ENCODE measurements around the gene FIBP. TPM values are rescaled to one million over a fixed set of nuclear protein-coding genes. Genes with fewer than 3 reads are reported as not detected.
A peak's percentile ranks its signal among the peaks of the same experiment; 100 is the strongest.

Gene FIBP
- total RNA-seq, 1 donor: 129 TPM

- TF ChIP-seq CTCF (IDR thresholded peaks at IDR 0.05; ENCODE audit: extremely low read depth, low read depth, low read length): no peak
- H3K4me3 ChIP-seq (ENCODE audit: insufficient read depth, low read length): peak overlapping the region; percentile 99
- peaks cover 33% of the 10 kb centered on the region for H3K4me1 ChIP-seq (ENCODE audit: insufficient read depth, low read length)
- DNase-seq (ENCODE audit: insufficient read length, low spot score, missing footprints): peak; percentile 73
- H3K9me3 ChIP-seq (ENCODE audit: low read depth, low read length): no peaks in the 10 kb centered on the region
- peak overlapping the region; percentile 99 for H3K4me2 ChIP-seq (ENCODE audit: insufficient read depth, low read length)
- peak overlapping the region; percentile 82 for H3K27ac ChIP-seq (ENCODE audit: low read depth, low read length)
- peaks cover 19% of the 10 kb centered on the region for H4K20me1 ChIP-seq (ENCODE audit: insufficient read depth, low read length)
- H3K79me2 ChIP-seq (ENCODE audit: insufficient read depth, low read length): peaks cover 47% of the 10 kb centered on the region
- H2AFZ ChIP-seq (ENCODE audit: low read length): no peak overlapping the region
- peaks cover 50% of the 10 kb centered on the region for H3K36me3 ChIP-seq (ENCODE audit: insufficient read depth, low read length)
- H3K27me3 ChIP-seq (ENCODE audit: insufficient read depth, low read length): no peaks in the 10 kb centered on the region
Measured at GRCh38 chr11:65861533-65862183, 26.6 kb downstream of the FIBP start.

- Histone ChIP-seq H4K20me1 (ENCODE audit: insufficient read depth, low read length) (peaks cover 24% of the 10 kb centered on the region), H3K27me3 (ENCODE audit: insufficient read depth, low read length) (no peaks in the 10 kb centered on the region), H3K4me2 (ENCODE audit: insufficient read depth, low read length) (peak overlapping the region; percentile 99), H3K27ac (ENCODE audit: low read depth, low read length) (peak overlapping the region; percentile 82), H2AFZ (ENCODE audit: low read length) (no peak overlapping the region), H3K4me3 (ENCODE audit: insufficient read depth, low read length) (peak overlapping the region; percentile 99), H3K79me2 (ENCODE audit: insufficient read depth, low read length) (peaks cover 52% of the 10 kb centered on the region), H3K4me1 (ENCODE audit: insufficient read depth, low read length) (peaks cover 38% of the 10 kb centered on the region), H3K36me3 (ENCODE audit: insufficient read depth, low read length) (peaks cover 50% of the 10 kb centered on the region), H3K9me3 (ENCODE audit: low read depth, low read length) (no peaks in the 10 kb centered on the region)
- peak; percentile 77 for DNase-seq (ENCODE audit: insufficient read length, low spot score, missing footprints)
- no peak for TF ChIP-seq CTCF (IDR thresholded peaks at IDR 0.05; ENCODE audit: extremely low read depth, low read depth, low read length)
Measured at GRCh38 chr11:65861165-65861505, 27.1 kb downstream of the FIBP start.

GRCh38 chr11:65860278-65861164 lies 27.8 kb downstream of the FIBP start, which contains the start of gene MUS81:
Gene MUS81 (plus strand): TSS chr11:65860433. CDS start chr11:65860754, 321 bp downstream.
- peak within 1 kb of the TSS; percentile 99 for H3K4me2 ChIP-seq (ENCODE audit: insufficient read depth, low read length)
- H2AFZ ChIP-seq (ENCODE audit: low read length): peak within 1 kb of the TSS; percentile 64
- H3K4me3 ChIP-seq (ENCODE audit: insufficient read depth, low read length): peak within 1 kb of the TSS; percentile 99
- peak; percentile 90 for TF ChIP-seq CTCF (IDR thresholded peaks at IDR 0.05; ENCODE audit: extremely low read depth, low read depth, low read length)
- H3K27ac ChIP-seq (ENCODE audit: low read depth, low read length): peak within 1 kb of the TSS; percentile 82
- H3K9me3 ChIP-seq (ENCODE audit: low read depth, low read length): no peaks in the 10 kb centered on the region
- H3K36me3 ChIP-seq (ENCODE audit: insufficient read depth, low read length): peaks cover 50% of the 10 kb centered on the region
- peak; percentile 100 for DNase-seq (ENCODE audit: insufficient read length, low spot score, missing footprints)
- H3K79me2 ChIP-seq (ENCODE audit: insufficient read depth, low read length): peaks cover 58% of the 10 kb centered on the region
- H3K27me3 ChIP-seq (ENCODE audit: insufficient read depth, low read length): no peaks in the 10 kb centered on the region
- H4K20me1 ChIP-seq (ENCODE audit: insufficient read depth, low read length): peaks cover 27% of the 10 kb centered on the region
- peaks cover 44% of the 10 kb centered on the region for H3K4me1 ChIP-seq (ENCODE audit: insufficient read depth, low read length)

- H4K20me1 ChIP-seq (ENCODE audit: insufficient read depth, low read length): peaks cover 30% of the 10 kb centered on the region
- no peaks in the 10 kb centered on the region for H3K9me3 ChIP-seq (ENCODE audit: low read depth, low read length)
- peaks cover 65% of the 10 kb centered on the region for H3K79me2 ChIP-seq (ENCODE audit: insufficient read depth, low read length)
- H3K36me3 ChIP-seq (ENCODE audit: insufficient read depth, low read length): peaks cover 50% of the 10 kb centered on the region
- DNase-seq (ENCODE audit: insufficient read length, low spot score, missing footprints): peak; percentile 90
- H3K4me3 ChIP-seq (ENCODE audit: insufficient read depth, low read length): peak overlapping the region; percentile 99
- peaks cover 45% of the 10 kb centered on the region for H3K4me1 ChIP-seq (ENCODE audit: insufficient read depth, low read length)
- peak overlapping the region; percentile 36 for H2AFZ ChIP-seq (ENCODE audit: low read length)
- H3K4me2 ChIP-seq (ENCODE audit: insufficient read depth, low read length): peak overlapping the region; percentile 99
- no peak for TF ChIP-seq CTCF (IDR thresholded peaks at IDR 0.05; ENCODE audit: extremely low read depth, low read depth, low read length)
- peak overlapping the region; percentile 82 for H3K27ac ChIP-seq (ENCODE audit: low read depth, low read length)
- no peaks in the 10 kb centered on the region for H3K27me3 ChIP-seq (ENCODE audit: insufficient read depth, low read length)
Measured at GRCh38 chr11:65859812-65860277, 28.4 kb downstream of the FIBP start.
